ENCODE results near the gene LASP1. TPM values are rescaled to one million over a fixed set of nuclear protein-coding genes. Genes with fewer than 3 reads are reported as not detected.

The LASP1 gene
- polyA plus RNA-seq, 1 donor (not counting 4 experiments of a cell fraction or from before 2014, with no cell fraction given), result 88.1 TPM

GRCh38 chr17:38899421-38899820 is 29.6 kb downstream of the LASP1 start:
- H3K9me1 ChIP-seq (ENCODE audit: control insufficient read depth, extremely low read depth, insufficient read depth, low read length), result no peaks in the 10 kb centered on the region
- H3K27ac ChIP-seq (ENCODE audit: control insufficient read depth, insufficient read depth, low read length), result no peak overlapping the region
- no peak overlapping the region for H3K4me3 ChIP-seq (ENCODE audit: control insufficient read depth in 2 of 3, extremely low read depth in 1 of 3, insufficient read depth in 2 of 3, low read depth in 1 of 3, low read length in 3 of 3)
- H3K9ac ChIP-seq (ENCODE audit: control insufficient read depth, extremely low read depth, insufficient read depth, low read length), result no peak overlapping the region
- TF ChIP-seq, protein P1, sequence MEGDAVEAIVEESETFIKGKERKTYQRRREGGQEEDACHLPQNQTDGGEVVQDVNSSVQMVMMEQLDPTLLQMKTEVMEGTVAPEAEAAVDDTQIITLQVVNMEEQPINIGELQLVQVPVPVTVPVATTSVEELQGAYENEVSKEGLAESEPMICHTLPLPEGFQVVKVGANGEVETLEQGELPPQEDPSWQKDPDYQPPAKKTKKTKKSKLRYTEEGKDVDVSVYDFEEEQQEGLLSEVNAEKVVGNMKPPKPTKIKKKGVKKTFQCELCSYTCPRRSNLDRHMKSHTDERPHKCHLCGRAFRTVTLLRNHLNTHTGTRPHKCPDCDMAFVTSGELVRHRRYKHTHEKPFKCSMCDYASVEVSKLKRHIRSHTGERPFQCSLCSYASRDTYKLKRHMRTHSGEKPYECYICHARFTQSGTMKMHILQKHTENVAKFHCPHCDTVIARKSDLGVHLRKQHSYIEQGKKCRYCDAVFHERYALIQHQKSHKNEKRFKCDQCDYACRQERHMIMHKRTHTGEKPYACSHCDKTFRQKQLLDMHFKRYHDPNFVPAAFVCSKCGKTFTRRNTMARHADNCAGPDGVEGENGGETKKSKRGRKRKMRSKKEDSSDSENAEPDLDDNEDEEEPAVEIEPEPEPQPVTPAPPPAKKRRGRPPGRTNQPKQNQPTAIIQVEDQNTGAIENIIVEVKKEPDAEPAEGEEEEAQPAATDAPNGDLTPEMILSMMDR (optimal IDR thresholded peaks at IDR 0.05 in 1 of 3, IDR thresholded peaks at IDR 0.05 in 1 of 3, conservative IDR thresholded peaks at IDR 0.05 in 1 of 3; ENCODE audit: extremely low read depth in 1 of 3, insufficient read depth in 2 of 3, low read length in 3 of 3), result no peak
- TF ChIP-seq EZH2 (IDR thresholded peaks at IDR 0.05; ENCODE audit: low read length), result no peak
- DNase-seq (ENCODE audit: low read depth, low spot score), result no peak
- no peaks in the 10 kb centered on the region for H3K9me3 ChIP-seq (ENCODE audit: control insufficient read depth, low read depth, low read length)
- FAIRE-seq, result no peak
- H4K20me1 ChIP-seq (ENCODE audit: control insufficient read depth, extremely low read depth, insufficient read depth, low read length), result no peaks in the 10 kb centered on the region
- dilution Hi-C loops (cut with MboI; ENCODE audit: extremely low pct_ligation_motif_present, low sequenced_read_pairs), result no loop called here
- no peak overlapping the region for H3K4me2 ChIP-seq (ENCODE audit: control insufficient read depth, extremely low read depth, insufficient read depth, low read depth, low read length)
- no peaks in the 10 kb centered on the region for H3K27me3 ChIP-seq (ENCODE audit: control insufficient read depth, extremely low read depth, insufficient read depth, low read length)
- H2AFZ ChIP-seq (ENCODE audit: control insufficient read depth, low read length), result no peak overlapping the region
- peaks cover 15% of the 10 kb centered on the region for H3K79me2 ChIP-seq (ENCODE audit: control insufficient read depth, insufficient read depth, low read length)
- H3K4me1 ChIP-seq (ENCODE audit: control insufficient read depth, extremely low read depth, insufficient read depth, low read length), result peaks cover 20% of the 10 kb centered on the region
- peaks cover 29 to 37% of the 10 kb centered on the region in 2 experiments for H3K36me3 ChIP-seq (ENCODE audit: control insufficient read depth in 2 of 2, extremely low read depth in 1 of 2, insufficient read depth in 2 of 2, low read length in 2 of 2)

- H3K9ac ChIP-seq (ENCODE audit: control insufficient read depth, extremely low read depth, insufficient read depth, low read length), result no peak overlapping the region
- FAIRE-seq (peak; percentile 95), DNase-seq (ENCODE audit: low read depth, low spot score) (peak; percentile 74)
- H4K20me1 ChIP-seq (ENCODE audit: control insufficient read depth, extremely low read depth, insufficient read depth, low read length), result no peaks in the 10 kb centered on the region
- peak overlapping the region; percentile 3 for H3K4me2 ChIP-seq (ENCODE audit: control insufficient read depth, extremely low read depth, insufficient read depth, low read depth, low read length)
- H3K27me3 ChIP-seq (ENCODE audit: control insufficient read depth, extremely low read depth, insufficient read depth, low read length), result no peaks in the 10 kb centered on the region
- no peak for TF ChIP-seq EZH2 (IDR thresholded peaks at IDR 0.05; ENCODE audit: low read length)
- H2AFZ ChIP-seq (ENCODE audit: control insufficient read depth, low read length), result no peak overlapping the region
- peaks cover 28% of the 10 kb centered on the region for H3K79me2 ChIP-seq (ENCODE audit: control insufficient read depth, insufficient read depth, low read length)
- H3K9me3 ChIP-seq (ENCODE audit: control insufficient read depth, low read depth, low read length), result no peaks in the 10 kb centered on the region
- dilution Hi-C loops (cut with MboI; ENCODE audit: extremely low pct_ligation_motif_present, low sequenced_read_pairs), result no loop called here
- H3K27ac ChIP-seq (ENCODE audit: control insufficient read depth, insufficient read depth, low read length), result peak overlapping the region; percentile 29
- H3K9me1 ChIP-seq (ENCODE audit: control insufficient read depth, extremely low read depth, insufficient read depth, low read length), result no peaks in the 10 kb centered on the region
- peaks cover 20% of the 10 kb centered on the region for H3K4me1 ChIP-seq (ENCODE audit: control insufficient read depth, extremely low read depth, insufficient read depth, low read length)
- no peak overlapping the region for H3K4me3 ChIP-seq (ENCODE audit: control insufficient read depth in 2 of 3, extremely low read depth in 1 of 3, insufficient read depth in 2 of 3, low read depth in 1 of 3, low read length in 3 of 3)
- H3K36me3 ChIP-seq (ENCODE audit: control insufficient read depth in 2 of 2, extremely low read depth in 1 of 2, insufficient read depth in 2 of 2, low read length in 2 of 2), result peaks cover 27 to 31% of the 10 kb centered on the region in 2 experiments
These were observed 31.3 kb downstream of the LASP1 start for GRCh38 chr17:38900978-38901656.

All from keratinocyte (primary cell).